Anterior cingulate cortex (tissue), 58 donors: ENCODE results near the gene LRRIQ4.

Experiments used
- DNase-seq, 58 donors: peaks; one replicate each; lab custom pipeline; 2025; lab: John Stamatoyannopoulos, UW

The LRRIQ4 gene

DNA sequence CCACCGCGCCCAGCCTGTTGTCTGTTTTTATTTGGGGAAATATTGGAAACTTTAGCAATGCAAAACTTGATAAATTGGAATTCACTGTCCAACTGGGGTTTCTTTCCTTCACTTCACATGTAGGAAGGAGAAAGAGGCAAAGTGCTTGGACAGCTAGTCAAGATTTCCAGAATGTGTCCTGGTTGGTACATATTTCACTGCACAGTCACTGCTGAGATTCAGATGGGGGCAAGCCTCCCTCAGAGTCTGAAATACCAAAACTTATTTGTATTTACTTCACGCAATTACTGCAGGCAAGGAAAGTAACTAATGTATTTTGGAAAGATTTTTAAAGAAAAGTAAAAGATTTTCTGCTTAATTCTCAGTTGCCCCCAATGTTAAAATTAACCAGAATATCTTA, 36.1 kb downstream of the LRRIQ4 start:
- DNase-seq = no peak

DNA sequence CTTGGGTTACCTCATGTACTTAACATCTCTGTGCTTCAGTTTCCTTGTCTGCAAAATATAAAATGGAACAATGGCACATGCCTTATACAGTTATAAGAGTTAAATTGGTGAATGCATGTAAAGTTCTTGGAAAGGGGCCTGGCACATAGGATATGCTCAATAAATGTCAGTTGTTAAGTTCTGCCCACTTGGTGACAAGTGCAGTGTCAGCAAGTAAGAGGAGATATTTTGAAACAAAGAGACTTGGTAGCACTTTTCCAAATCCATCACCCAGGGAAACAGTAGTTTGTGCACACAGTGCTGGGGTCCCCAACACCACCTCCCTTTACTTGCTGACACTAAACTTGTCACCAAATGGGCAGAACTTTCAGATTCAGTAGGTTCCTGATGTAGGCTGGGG, 37.9 kb downstream of the LRRIQ4 start:
- no peak for DNase-seq

DNA sequence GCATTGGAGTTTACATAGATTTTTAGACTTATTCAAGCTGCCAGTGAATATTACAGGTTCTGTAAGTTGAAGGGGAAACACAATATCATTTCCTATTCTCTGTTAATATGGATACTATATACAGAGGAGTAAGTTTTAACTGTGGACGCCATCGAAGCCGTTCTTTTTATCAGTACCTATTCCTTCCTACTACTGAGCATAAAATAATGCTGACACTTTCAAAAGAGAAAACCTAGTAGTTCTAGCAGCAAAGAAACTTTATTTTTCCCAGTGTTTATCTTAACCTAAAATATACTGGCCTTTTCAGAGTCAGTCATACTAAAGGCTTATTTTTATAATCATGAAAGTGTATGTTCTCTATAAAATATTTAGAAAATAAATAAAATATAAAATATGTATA, 42.8 kb downstream of the LRRIQ4 start:
- no peak for DNase-seq

GRCh38 chr3:169857811-169858210, 45.1 kb downstream of the LRRIQ4 start:
- no peak for DNase-seq

- DNase-seq = no peak
Measured at GRCh38 chr3:169861871-169862270, 49.2 kb downstream of the LRRIQ4 start.

DNA sequence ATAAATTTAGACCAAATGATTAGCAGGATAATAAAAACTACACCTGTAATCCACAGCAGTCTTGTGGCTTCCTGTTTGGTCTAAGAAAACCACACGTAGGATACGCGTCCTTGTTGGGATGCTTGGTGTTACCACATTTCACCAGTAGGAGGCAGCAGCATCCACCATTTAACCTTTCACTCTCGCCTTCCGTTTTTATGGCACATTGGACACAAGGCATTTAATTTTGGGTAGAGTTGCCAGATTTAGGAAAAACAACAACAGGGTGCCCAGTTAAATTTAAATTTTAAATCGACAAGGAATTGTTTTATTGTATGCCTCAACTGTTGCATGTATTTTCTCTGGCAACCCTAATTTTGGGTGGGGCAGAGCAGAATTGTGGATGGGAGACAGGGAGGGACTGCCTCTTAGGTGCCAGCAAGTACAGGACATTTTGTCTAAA, 50.8 kb downstream of the LRRIQ4 start:
- peak in 50 of 58 donors; percentile 3 to 77 (median 34) for DNase-seq

DNA sequence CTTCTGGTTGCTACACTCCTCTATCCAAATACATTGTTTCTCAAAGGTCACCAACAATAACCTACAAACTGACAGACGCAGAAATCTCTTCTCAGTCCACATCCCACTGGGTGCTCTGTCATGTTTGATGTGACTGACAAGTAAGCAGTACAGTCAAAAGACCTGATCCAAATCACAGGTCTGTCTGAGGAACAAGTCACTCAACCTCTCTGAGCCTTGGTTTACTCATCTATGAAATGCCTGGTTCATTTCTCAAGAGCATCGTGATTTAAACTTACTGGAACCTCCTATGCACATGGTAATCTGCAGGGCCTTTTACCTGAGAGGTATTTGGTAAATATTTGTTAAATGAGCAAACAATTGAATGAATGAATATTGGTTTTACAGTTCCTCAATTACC, 51.6 kb downstream of the LRRIQ4 start:
- DNase-seq = no peak

DNA sequence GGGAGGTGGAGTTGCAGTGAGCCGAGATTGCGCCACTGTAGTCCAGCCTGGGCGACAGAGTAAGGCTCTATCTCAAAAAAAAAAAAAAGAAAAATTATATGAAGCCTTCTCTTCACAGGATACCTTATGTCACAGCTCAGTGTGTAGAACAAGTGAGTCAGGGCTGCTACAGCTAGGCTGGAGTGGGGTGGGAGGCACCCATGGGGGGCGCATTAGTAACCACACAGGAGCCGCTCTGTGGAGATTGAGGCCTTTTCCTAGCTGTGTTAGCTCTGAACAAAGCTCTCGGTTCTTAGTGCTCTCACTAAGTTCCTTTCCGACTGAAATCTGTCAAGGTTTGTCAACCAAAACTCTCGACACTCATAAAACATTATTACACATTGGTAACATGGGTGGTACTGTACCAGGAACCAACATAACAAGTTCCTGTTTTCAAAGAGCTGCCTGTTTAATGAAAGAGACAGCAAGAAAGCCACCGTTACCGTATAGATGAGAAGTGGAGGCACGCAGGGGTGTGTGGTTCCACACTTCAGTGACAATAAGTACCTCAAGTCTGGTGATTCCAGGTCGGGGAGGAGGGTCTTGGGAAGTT, 52.6 kb downstream of the LRRIQ4 start:
- DNase-seq = no peak

DNA sequence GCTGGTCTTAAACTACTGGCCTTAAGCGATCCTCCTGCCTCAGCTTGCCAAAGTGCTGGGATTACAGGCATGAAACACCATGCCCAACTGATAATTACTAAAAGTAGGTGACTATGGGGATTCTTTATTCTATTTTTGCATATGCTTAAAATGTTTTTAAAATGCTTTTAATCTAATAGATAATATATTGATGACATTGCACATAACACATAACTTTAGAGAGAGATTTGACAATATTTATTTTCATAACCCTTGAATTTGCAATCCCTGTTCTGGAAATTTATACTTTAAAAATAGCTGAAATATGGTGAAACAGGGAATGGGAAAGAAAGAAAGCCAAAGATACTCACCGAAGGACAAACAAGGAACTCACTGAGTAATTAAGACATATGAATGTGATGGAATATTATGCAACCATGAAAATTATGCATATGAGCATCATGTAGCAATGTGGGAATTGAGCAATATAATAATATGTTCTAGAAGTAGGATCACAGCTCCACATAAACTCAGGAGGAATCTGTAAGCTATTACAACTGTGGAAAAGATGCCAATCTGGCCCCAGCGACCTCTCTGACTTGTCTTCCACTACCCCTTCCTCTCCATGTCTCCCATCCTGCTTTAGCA, 55.0 kb downstream of the LRRIQ4 start:
- DNase-seq = no peak

GRCh38 chr3:169868369-169868768, 55.7 kb downstream of the LRRIQ4 start:
- DNase-seq = no peak

- DNase-seq = no peak
Measured at GRCh38 chr3:169869484-169870220, 57.0 kb downstream of the LRRIQ4 start, which contains the start of gene LRRC31. LRRC31 (minus strand) TSS chr3:169869935; CDS start chr3:169869807, 128 bp downstream.

GRCh38 chr3:169871129-169871886, 58.6 kb downstream of the LRRIQ4 start:
- DNase-seq = no peak

- no peak for DNase-seq
Measured at GRCh38 chr3:169879013-169879557, 66.4 kb downstream of the LRRIQ4 start.

- DNase-seq = no peak
Measured at GRCh38 chr3:169879845-169880575, 67.3 kb downstream of the LRRIQ4 start.

DNA sequence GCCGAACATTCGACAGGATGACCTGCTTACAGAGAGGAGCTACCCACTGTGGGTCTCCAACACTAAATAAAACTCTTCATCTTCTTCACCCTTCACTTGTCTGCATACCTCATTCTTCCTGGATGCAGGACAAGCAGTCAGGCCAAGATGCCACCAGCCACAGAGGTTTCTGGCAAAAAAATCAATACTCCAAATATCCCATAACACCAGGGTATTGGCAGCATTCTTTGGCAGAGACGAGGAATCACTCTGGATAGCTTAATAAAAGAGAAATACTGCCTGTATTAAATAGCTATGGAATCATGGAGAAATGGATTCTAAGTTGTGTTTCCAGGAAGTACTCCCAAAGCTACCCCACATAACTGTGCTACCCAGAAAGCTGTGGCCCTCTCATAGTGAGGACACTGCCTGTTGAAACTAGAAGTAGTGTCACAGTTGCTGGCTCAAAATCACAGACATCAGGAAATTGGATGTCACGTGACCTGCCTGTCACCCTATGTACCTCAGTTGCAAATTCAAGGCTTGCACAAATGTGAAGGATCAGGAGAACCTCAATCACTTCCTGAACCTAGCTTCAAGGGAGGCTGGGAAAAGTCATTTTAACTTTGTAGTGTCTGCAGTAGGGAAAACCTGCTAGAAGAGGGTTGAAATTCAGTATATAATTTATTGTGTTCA, 68.0 kb downstream of the LRRIQ4 start:
- no peak for DNase-seq

DNA sequence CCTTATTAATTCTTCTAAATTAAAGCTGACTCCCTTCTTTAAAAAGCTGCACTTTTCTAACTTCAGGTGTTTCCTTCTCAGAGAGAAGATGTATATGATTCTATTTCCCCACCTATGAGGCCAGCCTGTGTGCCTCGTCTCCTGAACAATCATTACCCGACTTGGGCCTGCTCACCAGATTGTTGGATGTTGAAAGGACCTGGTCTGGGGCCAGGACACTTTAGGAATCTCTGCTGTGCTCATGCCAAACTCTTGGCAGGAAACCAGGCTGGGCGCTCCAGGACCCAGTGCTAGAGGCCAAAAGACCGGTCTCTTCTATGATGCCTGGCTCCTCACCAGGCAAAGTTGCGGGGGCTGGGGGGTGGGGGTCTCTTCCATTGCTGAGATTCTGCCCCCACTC, 74.0 kb downstream of the LRRIQ4 start:
- DNase-seq = peak in 54 of 58 donors; percentile 1 to 87 (median 59)
